ENCODE measurements around the gene THAP6. TPM values are rescaled to one million over a fixed set of nuclear protein-coding genes. Genes with fewer than 3 reads are reported as not detected.
"Not testable (repeated sequence)": the region's sequence is repeated elsewhere in the genome, so short reads cannot be mapped to it uniquely, and the experiment has no call there.

The THAP6 gene
- total and polyA plus RNA-seq, 4 experiments from 2014 or later: 12.9 to 43.4 (median 25.8) TPM

- POLR2A ChIA-PET (ENCODE audit: partially characterized antibody); H3K9me3 ChIP-seq (ENCODE audit: control insufficient read depth in 1 of 2, low read length in 2 of 2); CTCF ChIA-PET (ENCODE audit: partially characterized antibody); H3K27me3 ChIP-seq (ENCODE audit: insufficient read depth, low read length); H3K4me3 ChIP-seq (ENCODE audit: low read length in 2 of 2); H3K27me3 Mint-ChIP-seq; H3K27ac ChIP-seq (ENCODE audit: low read depth, low read length); H3K27ac Mint-ChIP-seq; H3K9me3 Mint-ChIP-seq; DNase-seq: not testable (repeated sequence)
- Mint-ChIP-seq H3K36me3 (peaks cover 54 to 62% of the 10 kb centered on the region in 2 donors), H3K4me3 (peak overlapping the region in 1 of 8 donors; percentile 40), H3K4me1 (peaks cover 37 to 56% (median 48%) of the 10 kb centered on the region in 4 donors)
- H3K36me3 ChIP-seq (ENCODE audit: insufficient read depth, low read length): peaks cover 26% of the 10 kb centered on the region
- peaks cover 36% of the 10 kb centered on the region for H3K4me1 ChIP-seq (ENCODE audit: insufficient read depth, low read length)
- intact Hi-C loops (cut with micrococcal nuclease): loop anchor here (10.0 kb wide), 2 partner anchors 115 to 1465 kb away; partner anchors contain the start of gene CDKL2
Observed at GRCh38 chr4:75519452-75519851, 5.2 kb downstream of the THAP6 start.

- POLR2A ChIA-PET (ENCODE audit: partially characterized antibody): interaction anchor here (1.2 kb wide), 1 partner anchor 10 kb away, joined by 3 read pairs; no protein-coding TSS in a partner anchor
- Histone ChIP-seq H3K4me1 (ENCODE audit: insufficient read depth, low read length) (peaks cover 3% of the 10 kb centered on the region), H3K27me3 (ENCODE audit: insufficient read depth, low read length) (no peaks in the 10 kb centered on the region), H3K4me3 (ENCODE audit: low read length in 2 of 2) (no peak overlapping the region), H3K36me3 (ENCODE audit: insufficient read depth, low read length) (peaks cover 36% of the 10 kb centered on the region), H3K27ac (ENCODE audit: low read depth, low read length) (no peak overlapping the region), H3K9me3 (ENCODE audit: control insufficient read depth in 1 of 2, low read length in 2 of 2) (no peaks in the 10 kb centered on the region)
- Mint-ChIP-seq H3K27me3 (no peaks in the 10 kb centered on the region), H3K4me1 (peaks cover 16 to 21% (median 18%) of the 10 kb centered on the region in 4 donors), H3K36me3 (peaks cover 71 to 76% of the 10 kb centered on the region in 2 donors), H3K4me3 (no peak overlapping the region), H3K27ac (no peak overlapping the region), H3K9me3 (peaks cover 0 to 2% (median 0%) of the 10 kb centered on the region in 8 donors)
- intact Hi-C loops (cut with micrococcal nuclease): no loop called here
- CTCF ChIA-PET (ENCODE audit: partially characterized antibody): no interaction called here
- DNase-seq: no peak
Observed at GRCh38 chr4:75525086-75525485, 10.8 kb downstream of the THAP6 start.

GRCh38 chr4:75525910-75526309 lies 11.6 kb downstream of the THAP6 start:
- Mint-ChIP-seq H3K9me3 (peaks cover 0 to 5% (median 0%) of the 10 kb centered on the region in 8 donors), H3K4me1 (peaks cover 8 to 16% (median 13%) of the 10 kb centered on the region in 4 donors), H3K36me3 (peaks cover 71 to 76% of the 10 kb centered on the region in 2 donors), H3K27me3 (no peaks in the 10 kb centered on the region), H3K4me3 (no peak overlapping the region), H3K27ac (no peak overlapping the region)
- Histone ChIP-seq H3K27ac (ENCODE audit: low read depth, low read length) (no peak overlapping the region), H3K9me3 (ENCODE audit: control insufficient read depth in 1 of 2, low read length in 2 of 2) (no peaks in the 10 kb centered on the region), H3K36me3 (ENCODE audit: insufficient read depth, low read length) (peaks cover 37% of the 10 kb centered on the region), H3K4me3 (ENCODE audit: low read length in 2 of 2) (no peak overlapping the region), H3K27me3 (ENCODE audit: insufficient read depth, low read length) (no peaks in the 10 kb centered on the region), H3K4me1 (ENCODE audit: insufficient read depth, low read length) (no peaks in the 10 kb centered on the region)
- ChIA-PET POLR2A (ENCODE audit: partially characterized antibody) (interaction anchor here (0.6 to 2.1 kb wide), 3 partner anchors 11 to 80 kb away, joined by 3 to 6 read pairs (median 3); partner anchors contain the start of genes RCHY1 and THAP6), CTCF (ENCODE audit: partially characterized antibody) (no interaction called here)
- intact Hi-C loops (cut with micrococcal nuclease): no loop called here
- DNase-seq: no peak

DNA sequence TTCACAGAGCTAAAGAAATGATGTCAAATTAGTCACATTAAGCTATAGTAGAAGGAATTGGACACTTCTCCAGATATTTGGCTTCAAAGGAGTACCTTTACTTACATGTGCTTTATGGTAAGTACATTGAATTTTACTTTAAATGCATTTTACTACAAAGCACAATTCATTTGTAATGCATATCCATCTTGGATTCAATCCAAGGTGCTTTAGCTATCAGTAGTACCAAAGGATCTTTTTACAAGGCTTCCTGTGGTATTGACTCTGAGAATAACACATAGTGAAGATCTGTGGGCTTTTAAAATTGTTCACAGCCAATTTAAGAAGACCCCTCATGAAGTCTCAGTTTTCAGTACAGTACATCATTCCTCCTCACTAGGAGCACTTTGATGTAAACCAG lies 13.2 kb downstream of the THAP6 start:
- no peaks in the 10 kb centered on the region for H3K27me3 ChIP-seq (ENCODE audit: insufficient read depth, low read length)
- no peaks in the 10 kb centered on the region for H3K4me1 ChIP-seq (ENCODE audit: insufficient read depth, low read length)
- Mint-ChIP-seq H3K27me3 (no peaks in the 10 kb centered on the region), H3K4me3 (no peak overlapping the region), H3K4me1 (peaks cover 4 to 12% (median 10%) of the 10 kb centered on the region in 4 donors), H3K27ac (no peak overlapping the region), H3K36me3 (peaks cover 79 to 83% of the 10 kb centered on the region in 2 donors), H3K9me3 (peaks cover 0 to 13% (median 3%) of the 10 kb centered on the region in 8 donors)
- DNase-seq: no peak
- H3K9me3 ChIP-seq (ENCODE audit: control insufficient read depth in 1 of 2, low read length in 2 of 2): no peaks in the 10 kb centered on the region
- intact Hi-C loops (cut with micrococcal nuclease): no loop called here
- ChIA-PET POLR2A (ENCODE audit: partially characterized antibody) (interaction anchor here (2.1 kb wide), 1 partner anchor 13 kb away, joined by 6 read pairs; the partner anchor contains the start of genes RCHY1 and THAP6), CTCF (ENCODE audit: partially characterized antibody) (no interaction called here)
- peaks cover 40% of the 10 kb centered on the region for H3K36me3 ChIP-seq (ENCODE audit: insufficient read depth, low read length)
- no peak overlapping the region for H3K27ac ChIP-seq (ENCODE audit: low read depth, low read length)
- no peak overlapping the region for H3K4me3 ChIP-seq (ENCODE audit: low read length in 2 of 2)

GRCh38 chr4:75530556-75531322 lies 16.5 kb downstream of the THAP6 start:
- peaks cover 74 to 75% of the 10 kb centered on the region in 2 donors for H3K36me3 Mint-ChIP-seq
- no peak overlapping the region for H3K27ac ChIP-seq (ENCODE audit: low read depth, low read length)
- no peaks in the 10 kb centered on the region for H3K4me1 ChIP-seq (ENCODE audit: insufficient read depth, low read length)
- POLR2A ChIA-PET (ENCODE audit: partially characterized antibody): no interaction called here
- H3K9me3 ChIP-seq (ENCODE audit: control insufficient read depth in 1 of 2, low read length in 2 of 2): no peaks in the 10 kb centered on the region
- H3K27me3 ChIP-seq (ENCODE audit: insufficient read depth, low read length): no peaks in the 10 kb centered on the region
- no peak overlapping the region for H3K27ac Mint-ChIP-seq
- H3K4me3 ChIP-seq (ENCODE audit: low read length in 2 of 2): no peak overlapping the region
- H3K4me1 Mint-ChIP-seq: peaks cover 3 to 4% (median 4%) of the 10 kb centered on the region in 4 donors
- peaks cover 2 to 23% (median 10%) of the 10 kb centered on the region in 8 donors for H3K9me3 Mint-ChIP-seq
- intact Hi-C loops (cut with micrococcal nuclease): no loop called here
- H3K4me3 Mint-ChIP-seq: no peak overlapping the region
- no peaks in the 10 kb centered on the region for H3K27me3 Mint-ChIP-seq
- peaks cover 32% of the 10 kb centered on the region for H3K36me3 ChIP-seq (ENCODE audit: insufficient read depth, low read length)
- CTCF ChIA-PET (ENCODE audit: partially characterized antibody): no interaction called here
- DNase-seq: no peak

GRCh38 chr4:75531536-75532143 lies 17.4 kb downstream of the THAP6 start:
- H3K27me3 ChIP-seq (ENCODE audit: insufficient read depth, low read length); H3K9me3 ChIP-seq (ENCODE audit: control insufficient read depth in 1 of 2, low read length in 2 of 2); CTCF ChIA-PET (ENCODE audit: partially characterized antibody); H3K27ac ChIP-seq (ENCODE audit: low read depth, low read length); H3K4me1 Mint-ChIP-seq; H3K4me3 Mint-ChIP-seq; H3K4me3 ChIP-seq (ENCODE audit: low read length in 2 of 2); H3K4me1 ChIP-seq (ENCODE audit: insufficient read depth, low read length); H3K27me3 Mint-ChIP-seq; intact Hi-C loops (cut with micrococcal nuclease); DNase-seq: not testable (repeated sequence)
- peaks cover 25% of the 10 kb centered on the region for H3K36me3 ChIP-seq (ENCODE audit: insufficient read depth, low read length)
- Mint-ChIP-seq H3K36me3 (peaks cover 67 to 68% of the 10 kb centered on the region in 2 donors), H3K9me3 (peaks cover 2 to 23% (median 10%) of the 10 kb centered on the region in 8 donors), H3K27ac (peak overlapping the region in 2 of 7 donors; percentile 1 to 54)
- POLR2A ChIA-PET (ENCODE audit: partially characterized antibody): interaction anchor here (1.3 kb wide), 1 partner anchor 17 kb away, joined by 4 read pairs; the partner anchor contains the start of genes RCHY1 and THAP6

- H3K4me3 Mint-ChIP-seq; POLR2A ChIA-PET (ENCODE audit: partially characterized antibody); H3K4me3 ChIP-seq (ENCODE audit: low read length in 2 of 2); H3K27ac Mint-ChIP-seq; intact Hi-C loops (cut with micrococcal nuclease); H3K4me1 ChIP-seq (ENCODE audit: insufficient read depth, low read length); H3K27me3 Mint-ChIP-seq; H3K27me3 ChIP-seq (ENCODE audit: insufficient read depth, low read length); CTCF ChIA-PET (ENCODE audit: partially characterized antibody); H3K9me3 ChIP-seq (ENCODE audit: control insufficient read depth in 1 of 2, low read length in 2 of 2); DNase-seq; H3K36me3 ChIP-seq (ENCODE audit: insufficient read depth, low read length); H3K27ac ChIP-seq (ENCODE audit: low read depth, low read length); H3K4me1 Mint-ChIP-seq: not testable (repeated sequence)
- peaks cover 53 to 64% of the 10 kb centered on the region in 2 donors for H3K36me3 Mint-ChIP-seq
- H3K9me3 Mint-ChIP-seq: peaks cover 2 to 23% (median 10%) of the 10 kb centered on the region in 8 donors
Observed at GRCh38 chr4:75533339-75533887, 19.1 kb downstream of the THAP6 start.
